ENCODE measurements around the gene TP73.

DNA sequence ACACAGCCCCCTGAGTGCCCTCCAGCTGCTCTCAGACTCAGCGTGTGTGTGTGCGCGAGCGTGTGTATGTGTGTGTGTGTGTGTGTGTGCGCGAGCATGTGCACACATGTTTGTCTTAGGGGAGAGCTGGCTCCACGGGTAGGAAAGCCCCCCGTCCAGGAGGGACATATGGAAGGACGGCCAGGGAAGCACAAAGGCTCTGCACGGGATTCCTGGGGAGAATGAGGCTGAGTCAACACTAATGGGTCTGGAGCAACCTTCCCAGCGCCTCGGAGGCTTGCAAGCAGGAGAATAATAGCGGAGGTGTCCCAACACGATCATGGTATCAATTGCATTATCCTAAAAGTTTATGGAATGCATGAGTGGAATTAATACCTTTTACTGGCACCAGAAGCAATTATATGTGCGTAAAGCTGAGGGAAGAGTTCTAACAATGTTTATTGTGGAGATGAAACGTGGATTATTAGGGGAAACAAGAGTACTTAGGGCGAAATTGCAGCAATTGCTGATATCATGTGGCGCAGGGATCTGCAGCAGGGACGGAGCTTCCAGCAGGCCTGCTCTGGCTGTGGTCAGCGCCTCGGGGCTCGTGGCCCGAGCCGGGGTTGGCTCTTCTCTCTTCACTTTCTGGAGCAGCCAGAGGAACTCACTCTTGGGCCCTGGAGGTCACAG, 59.6 kb downstream of the TP73 start:
- no peak for TF ChIP-seq POLR2A (IDR thresholded peaks at IDR 0.05)
- TF ChIP-seq, protein P1, sequence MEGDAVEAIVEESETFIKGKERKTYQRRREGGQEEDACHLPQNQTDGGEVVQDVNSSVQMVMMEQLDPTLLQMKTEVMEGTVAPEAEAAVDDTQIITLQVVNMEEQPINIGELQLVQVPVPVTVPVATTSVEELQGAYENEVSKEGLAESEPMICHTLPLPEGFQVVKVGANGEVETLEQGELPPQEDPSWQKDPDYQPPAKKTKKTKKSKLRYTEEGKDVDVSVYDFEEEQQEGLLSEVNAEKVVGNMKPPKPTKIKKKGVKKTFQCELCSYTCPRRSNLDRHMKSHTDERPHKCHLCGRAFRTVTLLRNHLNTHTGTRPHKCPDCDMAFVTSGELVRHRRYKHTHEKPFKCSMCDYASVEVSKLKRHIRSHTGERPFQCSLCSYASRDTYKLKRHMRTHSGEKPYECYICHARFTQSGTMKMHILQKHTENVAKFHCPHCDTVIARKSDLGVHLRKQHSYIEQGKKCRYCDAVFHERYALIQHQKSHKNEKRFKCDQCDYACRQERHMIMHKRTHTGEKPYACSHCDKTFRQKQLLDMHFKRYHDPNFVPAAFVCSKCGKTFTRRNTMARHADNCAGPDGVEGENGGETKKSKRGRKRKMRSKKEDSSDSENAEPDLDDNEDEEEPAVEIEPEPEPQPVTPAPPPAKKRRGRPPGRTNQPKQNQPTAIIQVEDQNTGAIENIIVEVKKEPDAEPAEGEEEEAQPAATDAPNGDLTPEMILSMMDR (IDR thresholded peaks at IDR 0.05) = no peak
